Caco-2 (cell line): Measurements from ENCODE around the gene MCU. TPM values are rescaled to one million over a fixed set of nuclear protein-coding genes. Genes with fewer than 3 reads are reported as not detected.

Source experiments
- BruUV-seq: library from RNA; stranded (reverse); fragments of 400-500 nt; replicated peaks from 2 replicates; lab custom pipeline; 2021; lab: Mats Ljungman, UMichigan
- CTCF ChIA-PET: fragments of 300-600 bp; sonication (Branson Sonifier 250); formaldehyde crosslinking; loops from one replicate; lab custom pipeline; 2022; ENCODE audit warnings: antibody characterized with exemption; lab: Charles Lee
- POLR2A ChIA-PET: fragments of 300-600 bp; sonication (Branson Sonifier 250); formaldehyde crosslinking; loops from one replicate; lab custom pipeline; 2022; ENCODE audit warnings: antibody characterized with exemption; lab: Charles Lee
- DNase-seq, 2 experiments: peaks; one replicate each; pipeline versions ENCODE4 v3.0.0 to v3.0.0-alpha.2; 2020 to 2022
- H3K27me3 ChIP-seq: replicated peaks from 2 replicates; pipeline ENCODE4 v1.6.0; 2011; ENCODE audit warnings: low read length; ENCODE audit not compliant: control insufficient read depth, insufficient read depth
- H3K36me3 ChIP-seq: 2 replicates; pipeline ENCODE4 v1.5.1; 2011; ENCODE audit warnings: low read length; ENCODE audit not compliant: control insufficient read depth, insufficient read depth
- H3K4me1 ChIP-seq: fragments of 250-450 bp; sonication (Bioruptor Pico); 2 replicates; pipeline ENCODE4 v1.5.1; 2020; ENCODE audit warnings: mild to moderate bottlenecking
- H3K4me3 ChIP-seq: 2 replicates; pipeline ENCODE4 v1.5.1; 2011; ENCODE audit warnings: low read depth, mild to moderate bottlenecking, control low read depth, low read length
- H3K9me3 ChIP-seq: fragments of 250-450 bp; sonication (Bioruptor Pico); 2 replicates; pipeline ENCODE4 v1.5.1; 2020; ENCODE audit warnings: mild to moderate bottlenecking, moderate library complexity
- H3K27ac Mint-ChIP-seq: one replicate; pipeline ENCODE4 v1.8.0; 2022; ENCODE audit warnings: mixed read lengths; ENCODE audit not compliant: unreplicated experiment
- H3K27me3 Mint-ChIP-seq: one replicate; pipeline ENCODE4 v1.8.0; 2022; ENCODE audit warnings: mixed read lengths; ENCODE audit not compliant: insufficient read depth, unreplicated experiment
- H3K36me3 Mint-ChIP-seq: one replicate; pipeline ENCODE4 v1.8.0; 2022; ENCODE audit warnings: mild to moderate bottlenecking, mixed read lengths; ENCODE audit not compliant: insufficient read depth, unreplicated experiment
- H3K4me1 Mint-ChIP-seq: one replicate; pipeline ENCODE4 v1.8.0; 2022; ENCODE audit warnings: low read depth, mixed read lengths; ENCODE audit not compliant: unreplicated experiment
- H3K4me3 Mint-ChIP-seq: one replicate; pipeline ENCODE4 v1.8.0; 2022; ENCODE audit warnings: mild to moderate bottlenecking, moderate library complexity, mixed read lengths; ENCODE audit not compliant: unreplicated experiment
- H3K9me3 Mint-ChIP-seq: one replicate; pipeline ENCODE4 v1.8.0; 2022; ENCODE audit warnings: mixed read lengths; ENCODE audit not compliant: unreplicated experiment
- intact Hi-C: fragments of 100-400 bp; cut with micrococcal nuclease; formaldehyde crosslinking; loops from one replicate; pipeline ENCODE4 v1.10.0; 2022; ENCODE audit not compliant: unreplicated experiment
- total RNA-seq: library from RNA; stranded (reverse); gene quantifications from 2 replicates; pipeline ENCODE4 v1.2.3, GENCODE V29; 2022
- TF ChIP-seq, protein P1 (sequence below), 2 experiments: fragments of 200-600 bp in 1 of 2; IDR thresholded peaks; 1 replicate in 1 of 2; 2 replicates in 1 of 2; pipeline versions ENCODE4 v1.5.1 to v1.8.0; 2011 to 2022; ENCODE audit warnings: antibody characterized with exemption in 1 of 2, control low read depth in 1 of 2, inconsistent platforms in 1 of 2, low read depth in 1 of 2, low read length in 1 of 2, mild to moderate bottlenecking in 1 of 2, moderate library complexity in 1 of 2; ENCODE audit not compliant: insufficient read depth in 1 of 2, severe bottlenecking in 1 of 2, unreplicated experiment in 1 of 2

Gene MCU
- total RNA-seq, 1 experiment from 2014 or later: 62.5 TPM

DNA sequence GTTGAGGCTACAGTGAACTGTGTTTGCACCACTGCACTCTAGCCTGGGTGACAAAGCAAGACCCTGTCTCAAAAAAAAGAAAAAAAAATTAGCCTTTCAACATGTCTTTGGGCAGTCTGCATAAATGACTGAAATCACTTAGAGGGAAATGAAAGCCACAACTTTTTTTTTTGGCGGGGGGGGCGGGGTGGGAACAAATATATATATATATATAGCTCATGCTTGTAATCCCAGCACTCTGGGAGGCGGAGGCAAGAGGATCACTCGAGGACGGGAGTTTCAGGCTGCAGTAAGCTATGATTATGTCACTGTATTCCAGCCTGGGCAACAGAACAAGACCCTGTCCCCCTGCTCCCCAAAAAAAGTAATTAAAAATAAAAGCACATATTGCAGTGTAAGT is 42.7 kb upstream of the MCU start:
- Mint-ChIP-seq H3K36me3 (no peaks in the 10 kb centered on the region), H3K4me1 (peaks cover 8% of the 10 kb centered on the region), H3K9me3 (no peaks in the 10 kb centered on the region), H3K27ac (no peak overlapping the region), H3K27me3 (no peaks in the 10 kb centered on the region), H3K4me3 (no peak overlapping the region)
- ChIA-PET CTCF (no interaction called here), POLR2A (no interaction called here)
- intact Hi-C loops: no loop called here
- no peaks in the 10 kb centered on the region for H3K4me1 ChIP-seq
- no peaks in the 10 kb centered on the region for H3K36me3 ChIP-seq
- BruUV-seq: no TSS peak
- no peak for DNase-seq
- no peaks in the 10 kb centered on the region for H3K9me3 ChIP-seq
- TF ChIP-seq, protein P1, sequence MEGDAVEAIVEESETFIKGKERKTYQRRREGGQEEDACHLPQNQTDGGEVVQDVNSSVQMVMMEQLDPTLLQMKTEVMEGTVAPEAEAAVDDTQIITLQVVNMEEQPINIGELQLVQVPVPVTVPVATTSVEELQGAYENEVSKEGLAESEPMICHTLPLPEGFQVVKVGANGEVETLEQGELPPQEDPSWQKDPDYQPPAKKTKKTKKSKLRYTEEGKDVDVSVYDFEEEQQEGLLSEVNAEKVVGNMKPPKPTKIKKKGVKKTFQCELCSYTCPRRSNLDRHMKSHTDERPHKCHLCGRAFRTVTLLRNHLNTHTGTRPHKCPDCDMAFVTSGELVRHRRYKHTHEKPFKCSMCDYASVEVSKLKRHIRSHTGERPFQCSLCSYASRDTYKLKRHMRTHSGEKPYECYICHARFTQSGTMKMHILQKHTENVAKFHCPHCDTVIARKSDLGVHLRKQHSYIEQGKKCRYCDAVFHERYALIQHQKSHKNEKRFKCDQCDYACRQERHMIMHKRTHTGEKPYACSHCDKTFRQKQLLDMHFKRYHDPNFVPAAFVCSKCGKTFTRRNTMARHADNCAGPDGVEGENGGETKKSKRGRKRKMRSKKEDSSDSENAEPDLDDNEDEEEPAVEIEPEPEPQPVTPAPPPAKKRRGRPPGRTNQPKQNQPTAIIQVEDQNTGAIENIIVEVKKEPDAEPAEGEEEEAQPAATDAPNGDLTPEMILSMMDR (IDR thresholded peaks at IDR 0.05; ENCODE audit: insufficient read depth in 1 of 2, low read depth in 1 of 2, low read length in 1 of 2, severe bottlenecking in 1 of 2, unreplicated experiment in 1 of 2): no peak
- no peaks in the 10 kb centered on the region for H3K27me3 ChIP-seq
- H3K4me3 ChIP-seq: no peak overlapping the region

DNA sequence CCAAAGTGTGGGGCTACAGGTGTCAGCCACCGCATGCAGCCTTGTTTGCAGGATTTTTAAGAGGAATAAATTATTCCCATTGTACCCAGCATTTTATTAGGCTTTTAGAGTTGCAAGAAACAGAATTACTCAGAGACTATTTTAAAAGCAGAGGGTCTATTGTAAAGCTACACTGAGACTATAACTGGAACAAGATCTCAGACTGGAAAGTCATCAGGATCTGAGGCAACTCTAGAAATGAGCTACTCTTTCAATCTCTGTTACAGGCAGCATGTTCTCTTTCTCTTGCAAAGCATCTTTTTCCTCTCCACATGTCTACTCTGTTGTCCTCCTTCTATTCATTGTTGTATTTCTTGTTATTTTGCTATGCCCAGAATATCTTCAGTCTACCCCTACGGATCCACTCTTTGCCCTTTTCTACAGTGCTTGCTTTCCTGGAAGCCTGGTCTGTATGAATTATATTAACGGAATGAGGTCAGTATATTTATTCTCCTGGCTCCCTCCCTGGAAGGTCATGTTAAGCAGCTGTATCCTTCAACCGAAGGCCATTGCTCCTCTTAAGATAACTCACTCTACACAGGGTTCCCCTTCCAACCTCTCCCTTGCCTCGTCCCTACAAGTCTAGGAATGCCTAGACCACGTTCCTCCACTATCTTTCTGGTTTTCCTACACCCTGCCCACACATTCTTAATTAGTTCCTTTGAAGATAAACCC is 38.4 kb upstream of the MCU start:
- Mint-ChIP-seq H3K27ac (no peak overlapping the region), H3K27me3 (no peaks in the 10 kb centered on the region), H3K36me3 (no peaks in the 10 kb centered on the region), H3K4me1 (peaks cover 8% of the 10 kb centered on the region), H3K9me3 (no peaks in the 10 kb centered on the region), H3K4me3 (no peak overlapping the region)
- no TSS peak for BruUV-seq
- no peak for DNase-seq
- Histone ChIP-seq H3K9me3 (no peaks in the 10 kb centered on the region), H3K27me3 (no peaks in the 10 kb centered on the region), H3K4me1 (no peaks in the 10 kb centered on the region), H3K36me3 (no peaks in the 10 kb centered on the region), H3K4me3 (no peak overlapping the region)
- TF ChIP-seq, protein P1 (IDR thresholded peaks at IDR 0.05; ENCODE audit: insufficient read depth in 1 of 2, low read depth in 1 of 2, low read length in 1 of 2, severe bottlenecking in 1 of 2, unreplicated experiment in 1 of 2): no peak
- intact Hi-C loops: no loop called here
- ChIA-PET CTCF (no interaction called here), POLR2A (no interaction called here)

DNA sequence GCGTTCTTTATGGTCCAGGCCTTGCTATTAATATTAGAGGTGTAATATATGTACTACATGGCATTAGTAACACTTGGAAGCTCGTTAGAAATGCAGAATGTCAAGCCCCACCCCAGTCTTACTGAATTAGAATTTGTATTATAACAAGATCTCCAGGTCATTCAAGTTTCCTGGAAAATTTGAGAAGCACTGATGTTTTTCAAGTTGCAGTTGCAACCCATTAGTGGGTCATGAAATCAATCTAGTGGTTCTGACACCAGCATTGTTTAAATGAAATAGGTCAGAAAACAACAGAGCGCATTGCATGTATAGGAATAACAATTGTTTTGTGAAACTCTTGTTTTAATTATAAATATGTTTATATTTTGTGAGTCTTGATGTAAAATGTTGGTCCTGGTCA is 37.2 kb upstream of the MCU start:
- no peaks in the 10 kb centered on the region for H3K36me3 Mint-ChIP-seq
- intact Hi-C loops: no loop called here
- Histone ChIP-seq H3K4me3 (no peak overlapping the region), H3K9me3 (no peaks in the 10 kb centered on the region), H3K27me3 (no peaks in the 10 kb centered on the region), H3K36me3 (no peaks in the 10 kb centered on the region), H3K4me1 (peaks cover 7% of the 10 kb centered on the region; the same call in 1 of the 2 replicates)
- TF ChIP-seq, protein P1 (IDR thresholded peaks at IDR 0.05; ENCODE audit: insufficient read depth in 1 of 2, low read depth in 1 of 2, low read length in 1 of 2, severe bottlenecking in 1 of 2, unreplicated experiment in 1 of 2): no peak
- no peak overlapping the region for H3K27ac Mint-ChIP-seq
- H3K4me1 Mint-ChIP-seq: peaks cover 15% of the 10 kb centered on the region
- no TSS peak for BruUV-seq
- H3K27me3 Mint-ChIP-seq: no peaks in the 10 kb centered on the region
- POLR2A ChIA-PET: no interaction called here
- no peak for DNase-seq
- CTCF ChIA-PET: no interaction called here
- no peaks in the 10 kb centered on the region for H3K9me3 Mint-ChIP-seq
- no peak overlapping the region for H3K4me3 Mint-ChIP-seq
